Measurements from ENCODE around the gene ATF7IP2.
"Not testable (repeated sequence)": the region's sequence is repeated elsewhere in the genome, so short reads cannot be mapped to it uniquely, and the experiment has no call there.

Gene ATF7IP2

GRCh38 chr16:10447289-10447688 lies 61.4 kb downstream of the ATF7IP2 start:
- no peak for DNase-seq (ENCODE audit: low spot score)

GRCh38 chr16:10452208-10453158 lies 66.6 kb downstream of the ATF7IP2 start:
- not testable (repeated sequence) for DNase-seq (ENCODE audit: low spot score)

- DNase-seq (ENCODE audit: low spot score): no peak
Observed at GRCh38 chr16:10453159-10453510, 67.3 kb downstream of the ATF7IP2 start.

GRCh38 chr16:10465821-10466220 lies 80.0 kb downstream of the ATF7IP2 start:
- no peak for DNase-seq (ENCODE audit: low spot score)

- DNase-seq (ENCODE audit: low spot score): no peak
Observed at GRCh38 chr16:10466313-10466712, 80.5 kb downstream of the ATF7IP2 start.

GRCh38 chr16:10466861-10467260 lies 81.0 kb downstream of the ATF7IP2 start:
- no peak for DNase-seq (ENCODE audit: low spot score)

GRCh38 chr16:10476636-10477035 lies 90.8 kb downstream of the ATF7IP2 start:
- DNase-seq (ENCODE audit: low spot score): not testable (repeated sequence)

- DNase-seq (ENCODE audit: low spot score): no peak
Observed at GRCh38 chr16:10480151-10480550, 94.3 kb downstream of the ATF7IP2 start.

- DNase-seq (ENCODE audit: low spot score): no peak
Observed at GRCh38 chr16:10485159-10485558, 99.3 kb downstream of the ATF7IP2 start.

GRCh38 chr16:10485698-10486382 lies 100.0 kb downstream of the ATF7IP2 start:
- DNase-seq (ENCODE audit: low spot score): no peak

- no peak for DNase-seq (ENCODE audit: low spot score)
Observed at GRCh38 chr16:10490141-10490540, 104.3 kb downstream of the ATF7IP2 start.

- no peak for DNase-seq (ENCODE audit: low spot score)
Observed at GRCh38 chr16:10493276-10493675, 107.4 kb downstream of the ATF7IP2 start.

GRCh38 chr16:10494343-10495030 lies 108.6 kb downstream of the ATF7IP2 start:
- no peak for DNase-seq (ENCODE audit: low spot score)

- DNase-seq (ENCODE audit: low spot score): no peak
Observed at GRCh38 chr16:10495031-10495345, 109.1 kb downstream of the ATF7IP2 start.

GRCh38 chr16:10497132-10498101 lies 111.6 kb downstream of the ATF7IP2 start:
- DNase-seq (ENCODE audit: low spot score): no peak

GRCh38 chr16:10500582-10500981 lies 114.7 kb downstream of the ATF7IP2 start:
- no peak for DNase-seq (ENCODE audit: low spot score)

GRCh38 chr16:10501016-10501607 lies 115.3 kb downstream of the ATF7IP2 start:
- DNase-seq (ENCODE audit: low spot score): no peak

GRCh38 chr16:10502776-10503175 lies 116.9 kb downstream of the ATF7IP2 start:
- no peak for DNase-seq (ENCODE audit: low spot score)

GRCh38 chr16:10504404-10504885 lies 118.6 kb downstream of the ATF7IP2 start:
- no peak for DNase-seq (ENCODE audit: low spot score)

GRCh38 chr16:10505286-10505685 lies 119.4 kb downstream of the ATF7IP2 start:
- not testable (repeated sequence) for DNase-seq (ENCODE audit: low spot score)

Measured in SK-N-DZ (cell line).